Hepatocyte (in vitro differentiated cells): ENCODE data around the gene CALB2.

Source experiments
- CTCF ChIP-seq: fragments of 200-600 bp; sonication (generic); IDR thresholded peaks from 2 replicates; pipeline ENCODE4 v1.5.1; 2016; ENCODE audit warnings: antibody characterized with exemption, mild to moderate bottlenecking; ENCODE audit not compliant: poor library complexity
- EZH2 ChIP-seq: fragments of 200-600 bp; sonication (generic); IDR thresholded peaks from 2 replicates; pipeline ENCODE4 v1.6.1; 2016; ENCODE audit warnings: antibody characterized with exemption, mild to moderate bottlenecking, borderline replicate concordance
- EZH2phosphoT487 ChIP-seq: fragments of 200-600 bp; sonication (generic); IDR thresholded peaks from one replicate; pipeline ENCODE4 v1.6.1; 2018; ENCODE audit warnings: antibody characterized with exemption, mild to moderate bottlenecking, low read depth, moderate library complexity; ENCODE audit not compliant: unreplicated experiment, severe bottlenecking

GRCh38 chr16:71413341-71413740 lies 54.8 kb downstream of the CALB2 start:
- TF ChIP-seq CTCF (no peak), EZH2 (no peak), EZH2phosphoT487 (no peak)
